DND-41 (cell line): ENCODE data around the gene ERVMER34-1.

Experiments
- EZH2 ChIP-seq: IDR thresholded peaks from 3 replicates; pipeline ENCODE4 v1.6.1; 2012; ENCODE audit warnings: borderline replicate concordance, low read depth, mild to moderate bottlenecking, moderate library complexity, low read length, inconsistent platforms; ENCODE audit not compliant: severe bottlenecking
- TF ChIP-seq, protein P1 (sequence below): IDR thresholded peaks from 2 replicates; pipeline ENCODE4 v1.5.1; 2012; ENCODE audit warnings: borderline replicate concordance, low read length, moderate library complexity, mild to moderate bottlenecking; ENCODE audit not compliant: poor library complexity, severe bottlenecking; ENCODE audit errors: extremely low read depth

DNA sequence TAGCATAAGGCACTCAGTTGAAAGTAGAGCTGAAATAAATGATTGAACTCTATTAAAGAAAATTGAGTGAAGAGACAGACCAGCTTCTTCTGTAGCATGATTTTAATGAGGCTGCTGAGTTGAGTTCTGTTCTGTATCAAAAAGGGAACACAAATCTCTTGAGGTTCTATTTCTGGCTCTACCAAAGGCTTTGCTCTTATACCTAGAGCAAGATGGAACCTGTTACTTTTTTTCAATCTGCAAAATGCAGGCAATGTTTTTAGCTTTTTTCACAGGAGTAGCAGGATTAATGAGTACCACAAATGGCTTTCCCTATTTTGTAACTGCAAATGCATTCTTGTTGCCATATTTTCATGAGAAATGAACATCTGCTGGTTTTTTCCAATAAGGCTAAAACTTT lies 4.2 kb upstream of the ERVMER34-1 start:
- TF ChIP-seq, protein P1, sequence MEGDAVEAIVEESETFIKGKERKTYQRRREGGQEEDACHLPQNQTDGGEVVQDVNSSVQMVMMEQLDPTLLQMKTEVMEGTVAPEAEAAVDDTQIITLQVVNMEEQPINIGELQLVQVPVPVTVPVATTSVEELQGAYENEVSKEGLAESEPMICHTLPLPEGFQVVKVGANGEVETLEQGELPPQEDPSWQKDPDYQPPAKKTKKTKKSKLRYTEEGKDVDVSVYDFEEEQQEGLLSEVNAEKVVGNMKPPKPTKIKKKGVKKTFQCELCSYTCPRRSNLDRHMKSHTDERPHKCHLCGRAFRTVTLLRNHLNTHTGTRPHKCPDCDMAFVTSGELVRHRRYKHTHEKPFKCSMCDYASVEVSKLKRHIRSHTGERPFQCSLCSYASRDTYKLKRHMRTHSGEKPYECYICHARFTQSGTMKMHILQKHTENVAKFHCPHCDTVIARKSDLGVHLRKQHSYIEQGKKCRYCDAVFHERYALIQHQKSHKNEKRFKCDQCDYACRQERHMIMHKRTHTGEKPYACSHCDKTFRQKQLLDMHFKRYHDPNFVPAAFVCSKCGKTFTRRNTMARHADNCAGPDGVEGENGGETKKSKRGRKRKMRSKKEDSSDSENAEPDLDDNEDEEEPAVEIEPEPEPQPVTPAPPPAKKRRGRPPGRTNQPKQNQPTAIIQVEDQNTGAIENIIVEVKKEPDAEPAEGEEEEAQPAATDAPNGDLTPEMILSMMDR: no peak
- no peak for TF ChIP-seq EZH2
